Left renal cortex interstitium (tissue), 4 donors: ENCODE measurements around the gene ARCN1. TPM values are rescaled to one million over a fixed set of nuclear protein-coding genes. Genes with fewer than 3 reads are reported as not detected.

Source experiments
- DNase-seq, 4 donors: peaks; one replicate each; pipeline ENCODE4 v3.0.0-alpha.2; 2013; ENCODE audit warnings: low read depth in 4 of 4, low spot score in 2 of 4, missing footprints in 1 of 4
- polyA plus RNA-seq, 4 donors: library from polyadenylated mRNA; unstranded; fragments of 120-200 nt; gene quantifications; one replicate each; pipeline ENCODE4 v1.2.1, GENCODE V29; 2013; ENCODE audit not compliant: insufficient read length in 4 of 4

Gene ARCN1
- polyA plus RNA-seq, 4 donors, result 154 to 193 (median 169) TPM

DNA sequence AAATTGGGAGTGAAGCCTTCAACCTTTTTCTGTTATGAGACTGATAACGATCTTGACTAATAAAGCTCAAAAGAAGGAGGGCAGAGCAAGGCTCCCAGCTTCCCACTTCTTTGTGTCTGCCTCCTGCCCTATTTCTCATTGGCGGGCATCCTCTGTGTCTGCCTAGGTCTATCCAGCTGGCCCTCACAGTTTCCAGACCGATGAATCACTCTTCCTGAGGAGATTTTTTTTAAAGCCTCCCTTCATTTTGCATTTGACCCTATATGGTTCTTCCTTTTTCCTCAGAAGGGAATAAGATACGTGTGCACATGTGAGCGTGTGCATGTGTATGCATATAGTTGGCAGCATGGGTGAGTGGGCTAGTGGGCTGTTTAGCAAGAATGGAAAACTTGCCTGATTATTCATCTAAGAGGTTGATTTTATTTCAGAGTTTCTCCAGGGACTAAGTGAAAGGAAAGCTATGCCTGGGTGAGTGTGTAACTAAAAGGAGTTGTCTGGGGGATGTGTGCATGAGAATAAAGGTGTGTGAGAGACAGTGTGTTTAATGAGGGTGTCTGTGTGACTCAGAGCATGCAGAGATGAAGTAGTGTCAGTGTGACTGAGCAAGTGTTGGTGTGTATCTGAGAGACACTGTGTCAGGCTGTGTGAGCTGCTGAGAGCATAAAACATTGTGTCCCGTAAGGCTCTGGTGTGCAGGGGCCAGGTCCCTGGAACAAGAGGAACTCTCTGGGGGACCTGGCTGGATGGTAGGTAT, 47.4 kb downstream of the ARCN1 start:
- DNase-seq, result no peak

DNA sequence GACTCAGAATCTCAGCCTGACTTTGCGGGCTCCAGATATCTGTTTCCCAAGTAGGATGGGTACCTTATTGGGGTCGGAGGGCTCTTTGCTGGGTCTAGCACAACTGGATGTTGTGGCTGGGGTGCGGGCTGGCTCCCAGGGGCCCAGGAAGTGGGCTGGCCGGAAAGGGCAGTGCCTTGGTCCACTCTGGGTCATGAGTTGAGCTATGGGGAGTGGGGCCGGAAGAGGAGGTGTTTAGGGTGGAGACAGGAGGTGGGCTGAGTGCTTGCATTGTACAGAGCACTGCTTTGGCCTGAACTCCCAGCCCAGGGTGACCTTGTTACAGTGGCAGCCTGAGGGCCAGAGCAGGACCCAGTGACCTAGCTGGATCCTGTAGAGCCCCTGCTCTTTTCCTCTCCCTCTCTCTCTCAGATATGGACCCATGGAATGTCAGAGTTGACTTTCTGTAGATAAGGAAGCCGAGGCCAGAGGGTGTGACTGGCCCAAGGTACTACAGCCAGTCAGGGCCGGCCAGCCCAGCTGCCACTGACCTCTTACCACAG, 48.4 kb downstream of the ARCN1 start:
- DNase-seq, result no peak

DNA sequence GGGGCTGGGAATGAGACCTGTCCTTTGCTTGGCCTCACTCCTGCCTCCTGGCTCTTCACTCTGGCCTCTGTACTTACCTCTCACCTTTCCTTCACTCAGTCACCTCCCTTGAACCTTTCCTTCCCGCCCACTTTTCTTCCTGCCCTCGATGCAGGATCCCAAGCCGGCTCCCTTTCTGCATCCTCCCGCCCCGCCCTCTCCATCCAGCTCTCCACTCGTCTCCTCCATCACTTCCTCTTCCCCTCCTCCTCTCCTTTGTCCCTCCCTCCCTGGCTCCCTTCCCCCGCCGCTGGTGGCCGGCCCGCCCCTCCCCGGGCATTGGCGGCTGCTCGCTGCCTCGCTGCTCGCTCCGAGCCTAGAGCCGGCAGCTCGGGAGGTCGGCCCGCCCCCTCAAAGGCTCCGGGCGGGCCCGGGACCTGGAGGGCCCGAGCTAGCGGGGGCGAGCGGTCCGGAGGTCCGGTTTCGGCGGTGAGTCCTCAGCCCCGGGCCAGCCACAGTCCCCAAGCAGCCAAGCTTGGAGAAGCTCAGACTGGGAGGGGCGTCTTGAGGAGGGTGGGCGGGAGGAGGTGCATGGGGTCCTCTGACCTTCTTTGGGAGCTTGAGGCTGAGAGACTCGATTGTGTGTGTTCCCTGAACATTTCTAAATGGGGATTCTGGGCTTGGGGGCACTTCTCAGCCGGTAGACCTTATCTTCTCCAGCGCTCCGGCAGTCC, 49.0 kb downstream of the ARCN1 start:
- DNase-seq, result no peak

DNA sequence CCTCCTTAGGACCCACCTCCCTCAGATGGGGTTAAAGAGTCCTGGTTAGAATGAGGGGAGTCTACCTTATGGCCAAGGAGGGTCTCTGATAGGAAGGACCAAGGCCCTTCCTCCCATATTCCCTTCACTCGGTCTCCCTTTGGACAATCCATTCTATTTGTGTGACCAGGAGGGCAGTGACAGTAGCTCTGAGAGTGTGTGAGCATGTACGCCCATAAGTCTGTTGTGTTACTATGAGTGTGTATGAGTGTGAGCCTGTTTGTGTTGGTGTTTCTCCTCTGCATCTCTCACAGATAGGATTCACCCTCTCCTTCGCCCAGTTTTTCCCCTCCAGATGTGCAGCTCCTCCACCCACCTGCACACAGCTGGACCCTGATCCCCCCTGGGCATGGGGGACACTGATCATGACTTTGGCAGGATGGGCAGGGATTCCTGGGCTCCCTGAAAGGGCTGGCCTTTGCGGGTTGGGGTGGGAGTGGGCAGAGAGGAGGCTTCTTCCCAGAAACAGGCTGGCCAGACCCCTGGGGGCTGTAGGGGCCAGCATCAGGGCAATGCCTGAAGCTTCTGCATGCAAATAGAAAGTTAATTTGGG, 49.7 kb downstream of the ARCN1 start:
- DNase-seq, result no peak

DNA sequence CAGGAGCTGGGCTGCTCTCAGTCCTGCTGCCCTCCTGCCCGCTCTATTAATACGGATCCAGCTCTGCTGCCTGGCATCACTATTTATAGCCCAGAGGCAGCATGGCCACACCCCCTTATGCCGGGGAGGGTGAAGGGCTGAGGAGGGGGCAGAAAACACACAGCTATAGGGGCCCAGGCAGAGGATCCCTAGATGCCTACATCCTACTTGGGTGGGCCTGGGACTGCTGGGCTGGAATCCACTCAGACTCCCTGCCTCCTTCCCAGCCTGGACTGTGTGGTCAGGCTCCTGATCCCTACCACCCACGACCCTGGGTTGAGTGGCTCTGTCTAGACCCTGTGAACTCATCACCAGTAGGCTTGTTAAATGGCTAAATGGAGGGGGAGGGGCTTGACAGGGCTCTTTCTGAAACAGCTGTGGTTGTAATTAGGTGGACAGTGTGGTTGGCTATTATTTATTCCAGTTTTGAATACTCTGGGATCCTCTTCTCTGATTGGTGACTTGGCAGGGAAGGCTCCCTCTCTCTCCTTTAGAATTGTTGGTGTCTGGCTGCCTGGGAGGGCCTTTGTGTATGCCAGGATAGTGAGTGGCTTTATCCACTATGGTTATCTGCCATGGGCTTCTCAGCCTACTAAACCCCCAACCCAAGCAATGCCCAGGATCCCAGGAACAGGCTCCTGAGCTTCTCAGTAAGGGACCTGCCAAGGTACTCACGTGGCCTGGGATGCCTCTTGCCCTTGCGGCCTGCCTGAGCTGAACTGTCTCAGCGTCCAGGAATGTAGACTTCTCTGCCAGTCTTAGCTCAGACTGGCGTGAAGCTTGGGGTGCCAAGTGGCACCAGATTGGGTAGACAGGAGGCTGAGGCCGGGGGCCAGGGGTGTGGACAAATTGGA, 50.4 kb downstream of the ARCN1 start:
- DNase-seq, result no peak

DNA sequence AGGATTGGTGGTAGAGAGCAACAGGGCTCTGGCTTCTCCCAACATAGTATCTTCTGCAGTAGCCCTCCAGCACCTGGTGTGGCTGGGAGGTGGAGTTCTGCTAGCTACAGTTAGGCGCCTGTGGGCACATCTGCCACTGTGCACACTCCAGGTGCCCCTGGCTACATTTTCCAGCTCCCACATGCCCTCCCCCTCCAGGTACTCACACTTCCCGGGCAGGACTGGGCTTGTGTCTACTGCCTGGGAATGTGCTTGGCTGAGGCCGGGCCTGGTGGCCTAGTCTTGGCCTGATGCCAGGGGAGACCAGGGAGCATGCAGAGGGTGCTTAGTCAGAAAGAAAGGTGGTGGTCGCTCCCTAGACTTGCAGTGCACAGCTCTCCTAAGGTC, 51.1 kb downstream of the ARCN1 start:
- DNase-seq, result no peak

DNA sequence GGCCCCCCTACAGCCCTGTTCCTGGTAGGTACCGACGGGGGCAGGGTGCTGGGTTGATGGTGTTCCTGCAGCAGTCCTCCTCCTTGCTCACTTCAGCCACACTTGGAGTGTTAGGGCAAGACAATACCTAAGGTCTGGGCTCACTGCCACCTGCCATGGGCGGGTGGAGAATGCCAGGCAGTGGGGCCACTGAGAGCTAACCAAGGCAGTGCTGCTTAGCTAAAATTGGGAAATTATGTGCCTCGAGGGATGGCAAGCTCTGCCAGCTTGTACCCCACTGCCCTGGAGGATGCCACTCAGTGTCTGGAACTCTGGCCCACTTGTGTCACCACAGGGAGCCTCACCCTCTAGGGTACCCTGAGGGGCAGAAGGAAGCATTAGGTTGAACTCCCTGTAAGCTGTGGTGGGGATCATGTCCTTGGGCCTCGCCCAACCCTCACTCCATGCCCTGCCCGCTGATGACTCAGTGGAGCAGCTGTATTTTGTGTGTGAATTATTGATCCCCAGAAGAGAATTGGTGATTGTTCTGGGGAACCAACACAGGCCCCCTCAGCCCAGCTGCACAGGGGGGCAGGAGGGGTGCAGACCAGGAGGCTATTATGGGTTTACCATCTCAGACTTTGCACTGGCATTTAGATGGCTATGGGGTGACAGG, 53.0 kb downstream of the ARCN1 start:
- DNase-seq, result no peak

DNA sequence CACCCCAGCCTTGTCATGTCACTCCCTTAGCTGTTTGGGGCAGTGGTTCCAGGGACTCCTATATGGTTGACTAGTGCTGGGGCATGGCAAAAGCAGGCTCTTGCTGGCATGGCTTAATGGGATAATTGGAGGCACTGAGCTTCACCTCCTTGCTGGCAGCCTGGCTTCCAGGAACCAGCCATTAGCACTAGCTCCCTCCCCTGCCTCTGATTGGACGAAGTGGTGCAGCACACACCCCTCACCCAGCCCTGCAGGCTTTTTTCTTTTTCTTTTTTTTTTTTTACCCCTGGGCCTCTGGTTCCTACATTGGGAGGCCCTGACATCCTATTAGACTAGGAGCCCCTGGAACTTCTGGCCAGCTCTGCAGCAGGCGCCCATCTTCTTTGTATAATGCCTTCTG, 53.8 kb downstream of the ARCN1 start:
- DNase-seq, result no peak

DNA sequence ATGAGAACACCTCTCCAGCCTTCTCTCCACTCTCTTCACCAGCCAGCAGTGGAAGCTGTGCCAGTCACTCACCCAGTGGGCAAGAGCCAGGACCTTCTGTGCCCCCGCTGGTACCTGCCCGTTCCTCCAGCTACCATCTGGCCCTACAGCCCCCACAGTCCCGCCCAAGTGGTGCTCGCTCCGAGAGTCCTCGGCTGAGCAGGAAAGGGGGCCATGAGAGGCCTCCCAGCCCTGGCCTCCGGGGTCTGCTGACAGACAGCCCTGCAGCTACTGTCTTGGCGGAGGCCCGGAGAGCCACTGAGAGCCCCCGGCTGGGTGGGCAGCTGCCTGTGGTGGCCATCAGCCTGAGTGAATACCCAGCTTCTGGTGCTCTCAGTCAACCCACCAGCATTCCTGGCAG, 55.4 kb downstream of the ARCN1 start:
- DNase-seq, result no peak

DNA sequence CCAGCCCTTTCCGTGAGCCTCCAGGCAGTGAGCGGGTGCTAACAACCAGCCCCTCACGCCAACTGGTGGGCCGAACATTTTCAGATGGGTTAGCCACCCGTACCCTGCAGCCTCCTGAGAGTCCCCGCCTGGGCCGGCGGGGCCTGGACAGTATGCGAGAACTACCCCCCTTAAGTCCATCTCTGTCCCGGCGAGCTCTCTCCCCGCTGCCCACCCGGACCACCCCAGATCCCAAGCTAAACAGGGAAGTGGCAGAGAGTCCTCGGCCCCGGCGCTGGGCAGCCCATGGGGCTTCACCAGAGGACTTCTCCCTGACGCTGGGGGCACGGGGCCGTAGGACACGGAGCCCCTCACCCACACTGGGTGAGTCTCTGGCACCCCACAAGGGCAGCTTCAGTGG, 55.8 kb downstream of the ARCN1 start:
- DNase-seq, result no peak

DNA sequence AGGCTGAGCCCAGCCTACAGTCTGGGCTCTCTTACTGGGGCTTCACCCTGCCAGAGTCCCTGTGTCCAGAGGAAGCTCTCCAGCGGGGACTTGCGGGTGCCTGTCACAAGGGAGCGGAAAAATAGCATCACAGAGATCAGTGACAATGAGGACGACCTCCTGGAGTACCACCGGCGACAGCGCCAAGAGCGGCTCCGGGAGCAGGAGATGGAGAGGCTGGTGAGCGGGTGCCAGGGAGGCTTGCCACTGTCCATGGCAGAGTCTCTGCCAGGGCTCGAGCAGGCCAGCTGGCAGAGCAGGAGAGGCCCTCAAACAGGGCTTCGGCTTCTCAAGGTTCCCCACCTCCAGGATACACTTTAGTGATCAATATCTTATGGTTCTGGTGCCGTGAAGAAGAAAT, 56.2 kb downstream of the ARCN1 start:
- DNase-seq, result no peak

DNA sequence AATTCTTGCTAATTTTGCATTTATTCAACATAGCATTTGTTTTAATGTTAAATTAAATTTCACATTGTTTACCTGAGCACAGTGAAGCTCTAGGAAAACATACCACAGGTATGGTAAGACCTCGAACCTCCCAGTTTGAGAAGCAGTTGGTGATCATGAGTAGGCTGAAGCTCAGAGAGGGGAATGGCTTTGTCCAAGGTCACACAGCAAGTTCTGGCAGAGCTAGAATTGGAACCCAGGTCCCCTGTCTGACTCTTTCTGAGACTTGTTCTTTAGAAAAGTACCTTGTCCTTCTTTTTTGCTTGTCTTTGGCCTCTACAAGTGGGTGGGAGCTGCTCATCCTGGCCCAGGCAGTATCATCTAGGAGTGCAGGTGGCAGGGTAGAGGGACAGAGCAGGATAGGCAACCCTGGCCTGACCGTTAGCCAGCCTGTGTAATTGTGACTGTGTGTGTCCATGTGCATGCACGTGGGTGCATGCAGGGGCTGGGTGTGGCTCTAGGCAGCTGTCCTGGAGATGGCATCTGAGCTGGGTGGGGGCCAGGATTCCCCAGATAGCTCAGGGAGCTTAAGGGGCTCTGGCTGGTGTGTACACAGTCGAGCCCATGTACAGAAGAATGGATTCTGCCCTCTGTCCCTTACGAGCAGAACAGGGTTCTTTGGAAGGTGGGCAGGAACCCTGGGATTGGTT, 56.8 kb downstream of the ARCN1 start:
- no peak for DNase-seq

DNA sequence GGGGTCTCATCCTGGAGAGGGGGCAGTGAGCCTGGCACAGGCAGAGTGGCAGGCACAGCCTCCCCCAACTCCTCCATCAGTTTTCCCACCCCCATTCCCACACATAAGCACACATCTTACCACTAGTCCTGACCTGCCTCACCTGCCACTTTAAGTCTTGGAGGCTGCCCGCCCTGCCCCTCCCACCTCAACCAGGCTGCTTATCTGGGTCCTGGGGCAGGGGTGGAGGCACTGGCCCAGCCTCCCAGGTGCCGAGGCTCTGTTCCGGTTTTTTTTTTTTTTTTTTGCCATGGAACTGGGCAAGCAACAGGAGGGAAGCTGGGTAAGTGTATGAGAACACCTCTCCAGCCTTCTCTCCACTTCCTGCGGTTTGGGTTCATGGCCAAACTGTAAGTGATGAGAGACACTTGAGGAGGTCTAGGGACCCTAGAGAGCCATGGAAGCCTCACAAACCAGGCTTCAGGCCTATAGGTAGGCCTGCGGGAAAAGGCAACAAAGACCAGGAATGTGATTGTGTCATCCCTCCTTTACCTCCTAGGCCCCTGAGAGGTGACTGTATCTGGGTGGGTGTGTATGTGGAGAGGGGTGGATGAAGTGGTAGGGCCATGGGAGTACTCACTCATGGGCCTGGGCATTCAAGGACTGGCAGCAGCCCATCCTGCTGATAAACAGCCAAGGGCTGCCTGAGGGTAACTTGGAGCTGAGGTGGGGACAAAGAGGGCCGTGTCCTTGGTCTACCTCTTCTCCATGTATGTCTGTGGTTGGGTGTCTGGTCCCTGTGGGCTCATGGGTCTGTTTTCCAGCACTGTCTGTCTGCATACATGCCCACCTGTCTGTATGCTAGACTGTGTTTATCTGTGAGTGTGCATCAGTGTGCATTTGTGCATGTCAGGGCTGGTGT, 57.8 kb downstream of the ARCN1 start:
- no peak for DNase-seq

DNA sequence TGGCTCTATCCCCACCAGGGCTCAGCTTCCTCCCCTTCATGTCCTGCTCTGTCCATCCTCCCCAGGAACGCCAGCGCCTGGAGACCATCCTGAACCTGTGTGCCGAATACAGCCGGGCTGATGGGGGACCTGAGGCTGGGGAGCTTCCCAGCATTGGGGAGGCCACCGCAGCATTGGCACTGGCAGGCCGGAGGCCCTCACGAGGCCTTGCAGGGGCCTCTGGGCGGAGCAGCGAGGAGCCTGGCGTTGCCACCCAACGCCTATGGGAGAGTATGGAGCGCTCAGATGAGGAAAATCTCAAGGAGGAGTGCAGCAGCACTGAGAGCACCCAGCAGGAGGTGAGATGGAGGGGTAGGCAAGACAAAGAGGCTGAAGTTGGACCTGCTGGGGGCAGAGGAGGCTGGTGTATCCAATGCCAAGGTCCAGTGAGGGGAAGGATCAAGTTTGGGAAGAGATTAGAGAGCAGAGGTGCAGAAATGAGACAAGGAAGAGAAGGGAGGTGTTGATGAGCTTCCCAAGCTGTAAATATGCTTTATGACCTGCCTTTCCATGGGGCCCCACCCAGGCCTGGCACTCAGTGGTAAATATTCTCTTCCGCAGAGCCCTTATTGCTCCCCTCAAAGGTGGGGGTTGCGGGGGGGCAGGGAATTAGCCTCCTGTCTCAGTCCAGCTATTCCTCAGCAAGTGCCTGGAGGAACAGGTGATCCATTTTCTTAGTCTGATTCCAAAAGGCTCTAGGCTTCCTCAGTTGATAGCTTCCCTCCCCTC, 59.1 kb downstream of the ARCN1 start:
- DNase-seq, result no peak

DNA sequence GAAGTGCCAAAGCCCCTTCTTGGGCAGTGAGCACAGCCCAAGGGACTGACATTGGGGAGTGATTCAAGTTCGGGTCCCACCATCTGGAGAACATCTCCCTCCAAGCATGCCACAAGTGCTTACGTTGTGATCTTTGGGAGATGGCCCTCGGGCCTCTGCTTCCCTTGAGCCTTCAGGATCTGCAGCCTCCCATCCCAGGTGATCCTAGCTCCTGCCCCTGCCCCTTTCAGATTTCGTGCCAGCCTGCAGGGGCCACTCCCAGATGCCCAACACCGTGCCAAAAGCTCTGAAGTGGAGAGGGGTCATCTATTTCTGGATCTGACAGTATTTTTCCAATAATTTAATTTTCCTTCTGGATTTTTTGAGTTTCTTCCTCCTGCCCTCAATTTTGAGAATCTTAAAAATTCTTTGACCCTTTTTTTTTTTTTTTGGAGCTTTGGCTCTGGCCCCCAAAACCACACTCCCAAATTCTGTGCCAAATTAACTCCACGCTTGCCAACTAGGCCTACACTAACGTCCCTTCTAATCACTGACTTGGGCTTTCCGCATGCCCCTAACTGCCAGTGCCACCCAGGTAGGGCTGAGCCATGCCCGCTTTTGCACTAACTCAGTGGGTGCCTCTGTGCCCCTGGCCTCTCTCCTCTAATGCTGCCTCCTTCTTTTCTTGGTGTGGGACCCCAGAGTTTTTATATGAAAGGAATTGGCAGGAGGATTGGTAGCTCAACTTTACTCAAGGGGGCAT, 60.5 kb downstream of the ARCN1 start:
- DNase-seq, result no peak

DNA sequence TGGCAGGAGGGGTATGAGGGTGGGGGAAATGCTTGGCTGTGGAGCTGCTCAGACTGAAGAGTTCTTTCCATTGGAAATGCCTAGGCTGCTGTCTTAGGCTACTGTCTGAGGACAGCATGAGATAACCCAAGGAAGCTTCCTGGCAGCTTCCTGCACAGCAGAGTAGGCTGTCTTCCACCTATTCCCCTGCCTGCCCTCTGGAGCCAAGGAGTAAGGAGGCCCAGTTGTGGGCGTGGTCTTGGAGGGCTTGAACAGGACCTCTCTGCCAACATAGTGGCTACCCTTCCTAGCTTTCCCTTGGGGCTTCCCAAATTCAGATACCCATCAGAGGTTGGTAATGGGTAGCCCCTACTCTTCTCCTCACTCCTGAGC, 61.1 kb downstream of the ARCN1 start:
- no peak for DNase-seq

DNA sequence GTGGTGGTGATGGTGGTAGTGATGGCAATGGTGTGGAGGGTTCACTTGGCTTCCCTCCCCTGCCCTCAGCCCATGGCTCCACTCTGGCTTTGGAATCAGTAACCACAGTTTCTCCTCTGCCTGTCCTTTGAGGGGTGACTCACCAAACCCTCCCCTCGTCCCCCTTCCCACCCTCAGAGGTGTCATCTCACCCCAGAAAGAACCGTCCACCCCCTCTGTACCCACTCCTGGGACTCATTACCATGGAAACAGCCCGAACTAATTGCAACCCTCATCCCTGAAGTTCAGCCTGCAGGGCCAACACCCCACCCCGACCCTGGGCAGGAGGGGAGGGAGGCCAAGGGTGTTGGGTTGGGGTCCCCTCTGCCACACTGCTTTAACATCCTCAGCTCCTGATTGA, 61.8 kb downstream of the ARCN1 start:
- DNase-seq, result no peak
